ENCODE measurements around the gene SHC3.

Gene SHC3

GRCh38 chr9:88998503-88998902, 180.1 kb downstream of the SHC3 start:
- TF ChIP-seq, protein P1, sequence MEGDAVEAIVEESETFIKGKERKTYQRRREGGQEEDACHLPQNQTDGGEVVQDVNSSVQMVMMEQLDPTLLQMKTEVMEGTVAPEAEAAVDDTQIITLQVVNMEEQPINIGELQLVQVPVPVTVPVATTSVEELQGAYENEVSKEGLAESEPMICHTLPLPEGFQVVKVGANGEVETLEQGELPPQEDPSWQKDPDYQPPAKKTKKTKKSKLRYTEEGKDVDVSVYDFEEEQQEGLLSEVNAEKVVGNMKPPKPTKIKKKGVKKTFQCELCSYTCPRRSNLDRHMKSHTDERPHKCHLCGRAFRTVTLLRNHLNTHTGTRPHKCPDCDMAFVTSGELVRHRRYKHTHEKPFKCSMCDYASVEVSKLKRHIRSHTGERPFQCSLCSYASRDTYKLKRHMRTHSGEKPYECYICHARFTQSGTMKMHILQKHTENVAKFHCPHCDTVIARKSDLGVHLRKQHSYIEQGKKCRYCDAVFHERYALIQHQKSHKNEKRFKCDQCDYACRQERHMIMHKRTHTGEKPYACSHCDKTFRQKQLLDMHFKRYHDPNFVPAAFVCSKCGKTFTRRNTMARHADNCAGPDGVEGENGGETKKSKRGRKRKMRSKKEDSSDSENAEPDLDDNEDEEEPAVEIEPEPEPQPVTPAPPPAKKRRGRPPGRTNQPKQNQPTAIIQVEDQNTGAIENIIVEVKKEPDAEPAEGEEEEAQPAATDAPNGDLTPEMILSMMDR (IDR thresholded peaks at IDR 0.05), result no peak
- no peak for TF ChIP-seq ZFX (IDR thresholded peaks at IDR 0.05; ENCODE audit: borderline replicate concordance)
- no peak overlapping the region for H3K27ac ChIP-seq

- TF ChIP-seq ZFX (IDR thresholded peaks at IDR 0.05; ENCODE audit: borderline replicate concordance), result no peak
- TF ChIP-seq, protein P1 (IDR thresholded peaks at IDR 0.05), result no peak
- H3K27ac ChIP-seq, result no peak overlapping the region
Measured at GRCh38 chr9:88997646-88998045, 181.0 kb downstream of the SHC3 start.

GRCh38 chr9:88996921-88997235, 181.7 kb downstream of the SHC3 start:
- TF ChIP-seq, protein P1 (IDR thresholded peaks at IDR 0.05), result no peak
- TF ChIP-seq ZFX (IDR thresholded peaks at IDR 0.05; ENCODE audit: borderline replicate concordance), result no peak
- H3K27ac ChIP-seq, result no peak overlapping the region

DNA sequence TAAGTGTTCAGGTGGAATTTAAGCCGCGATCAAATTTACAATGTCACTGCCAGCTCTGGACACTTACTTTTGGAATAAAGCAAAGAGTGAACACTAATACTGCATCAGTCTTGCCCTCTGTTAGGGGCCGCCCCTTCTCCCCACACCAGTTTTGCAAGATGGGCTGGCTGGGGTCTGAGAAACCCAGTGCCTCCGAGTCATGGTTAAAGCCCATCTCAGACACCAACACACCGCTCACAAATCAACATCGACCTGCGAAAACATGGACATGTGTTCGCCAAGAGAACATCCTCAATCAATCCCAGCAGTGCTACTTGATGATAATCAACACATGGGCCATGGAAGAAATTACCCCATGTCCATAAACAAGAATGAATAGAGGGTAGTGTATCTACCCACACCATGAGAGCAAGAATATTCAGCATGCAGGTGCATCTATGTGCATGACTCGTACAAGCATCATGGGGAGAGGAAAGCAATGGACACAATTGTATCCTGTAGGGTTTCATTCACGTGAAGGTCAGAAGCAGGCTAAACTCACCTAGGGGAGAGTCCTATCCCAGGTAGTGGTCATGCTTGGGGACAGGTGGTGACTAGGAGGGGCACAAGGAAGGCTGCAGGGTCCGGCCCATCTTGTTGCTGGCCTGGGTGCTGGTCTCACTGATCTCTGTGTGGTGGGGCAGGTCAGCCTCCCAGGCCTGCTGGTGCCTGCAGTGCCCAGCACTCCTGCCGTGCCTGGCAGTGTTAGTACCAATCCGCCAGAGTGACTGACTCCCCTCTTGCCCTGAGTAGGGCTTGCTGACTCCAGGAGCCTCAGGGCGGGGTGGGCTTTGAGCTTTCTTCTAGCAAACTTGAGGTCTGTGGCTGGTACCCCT, 182.3 kb downstream of the SHC3 start:
- TF ChIP-seq ZFX (IDR thresholded peaks at IDR 0.05; ENCODE audit: borderline replicate concordance), result no peak
- TF ChIP-seq, protein P1 (IDR thresholded peaks at IDR 0.05), result no peak
- no peak overlapping the region for H3K27ac ChIP-seq

GRCh38 chr9:88995627-88996026, 183.0 kb downstream of the SHC3 start:
- H3K27ac ChIP-seq, result no peak overlapping the region
- TF ChIP-seq ZFX (IDR thresholded peaks at IDR 0.05; ENCODE audit: borderline replicate concordance), result no peak
- TF ChIP-seq, protein P1 (IDR thresholded peaks at IDR 0.05), result no peak

GRCh38 chr9:88995200-88995577, 183.4 kb downstream of the SHC3 start:
- no peak overlapping the region for H3K27ac ChIP-seq
- TF ChIP-seq ZFX (IDR thresholded peaks at IDR 0.05; ENCODE audit: borderline replicate concordance), result no peak
- TF ChIP-seq, protein P1 (IDR thresholded peaks at IDR 0.05), result no peak

- no peak overlapping the region for H3K27ac ChIP-seq
- no peak for TF ChIP-seq ZFX (IDR thresholded peaks at IDR 0.05; ENCODE audit: borderline replicate concordance)
- TF ChIP-seq, protein P1 (IDR thresholded peaks at IDR 0.05), result no peak
Measured at GRCh38 chr9:88994469-88995199, 184.0 kb downstream of the SHC3 start.

Data from 22Rv1 (cell line).